ENCODE data around the gene NEK7.

DNA sequence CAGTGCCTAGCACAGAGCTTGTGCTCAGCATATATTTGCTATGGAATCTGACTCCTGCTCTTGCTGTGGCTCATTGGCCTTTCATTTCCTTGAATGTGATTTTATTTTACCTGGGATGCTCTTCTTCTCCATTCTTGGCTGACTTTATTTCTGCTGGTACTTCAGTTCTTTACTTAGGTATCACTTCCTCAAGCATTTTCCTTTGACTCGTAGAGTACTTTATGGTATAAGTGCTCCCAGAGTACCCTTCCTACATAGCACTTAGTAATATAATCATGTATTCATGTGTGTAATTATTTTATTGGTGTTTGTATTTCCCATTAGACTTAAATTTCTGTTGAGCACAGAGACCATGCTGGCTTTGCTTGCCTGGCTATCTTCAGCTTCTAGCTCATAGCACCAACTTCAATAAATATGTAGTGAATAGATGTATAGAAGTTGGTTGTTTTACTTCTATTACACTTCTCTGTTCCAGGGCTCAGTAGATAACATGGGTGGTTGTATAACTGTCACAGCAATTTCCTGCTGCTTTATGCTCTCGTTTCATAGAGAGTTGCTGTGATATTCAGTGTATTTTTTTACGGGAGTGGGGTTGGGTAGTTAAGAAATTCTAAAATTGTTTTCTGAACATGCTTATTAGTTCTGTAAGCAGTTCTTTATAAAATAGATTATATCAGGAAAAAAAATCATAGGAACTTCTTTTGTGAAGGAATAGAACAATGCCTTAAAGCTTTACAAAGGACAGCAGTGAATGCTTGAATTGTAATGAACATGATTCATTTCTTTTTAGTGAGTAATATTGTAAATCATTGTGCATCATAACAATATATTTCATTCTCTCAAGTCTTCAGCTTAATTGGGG, 112.2 kb downstream of the NEK7 start:
- TF ChIP-seq, protein P1, sequence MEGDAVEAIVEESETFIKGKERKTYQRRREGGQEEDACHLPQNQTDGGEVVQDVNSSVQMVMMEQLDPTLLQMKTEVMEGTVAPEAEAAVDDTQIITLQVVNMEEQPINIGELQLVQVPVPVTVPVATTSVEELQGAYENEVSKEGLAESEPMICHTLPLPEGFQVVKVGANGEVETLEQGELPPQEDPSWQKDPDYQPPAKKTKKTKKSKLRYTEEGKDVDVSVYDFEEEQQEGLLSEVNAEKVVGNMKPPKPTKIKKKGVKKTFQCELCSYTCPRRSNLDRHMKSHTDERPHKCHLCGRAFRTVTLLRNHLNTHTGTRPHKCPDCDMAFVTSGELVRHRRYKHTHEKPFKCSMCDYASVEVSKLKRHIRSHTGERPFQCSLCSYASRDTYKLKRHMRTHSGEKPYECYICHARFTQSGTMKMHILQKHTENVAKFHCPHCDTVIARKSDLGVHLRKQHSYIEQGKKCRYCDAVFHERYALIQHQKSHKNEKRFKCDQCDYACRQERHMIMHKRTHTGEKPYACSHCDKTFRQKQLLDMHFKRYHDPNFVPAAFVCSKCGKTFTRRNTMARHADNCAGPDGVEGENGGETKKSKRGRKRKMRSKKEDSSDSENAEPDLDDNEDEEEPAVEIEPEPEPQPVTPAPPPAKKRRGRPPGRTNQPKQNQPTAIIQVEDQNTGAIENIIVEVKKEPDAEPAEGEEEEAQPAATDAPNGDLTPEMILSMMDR (IDR thresholded peaks at IDR 0.05), result no peak
- TF ChIP-seq POLR2A (IDR thresholded peaks at IDR 0.05), result no peak

All from lower leg skin (tissue), 3 donors.